GM12865 (cell line): ENCODE data around the gene APOBEC3F.
A peak's percentile ranks its signal among the peaks of the same experiment; 100 is the strongest.

ENCODE experiments used
- DNase-seq: peaks from one replicate; pipeline ENCODE4 v3.0.0; 2010; ENCODE audit warnings: low read depth
- H3K4me3 ChIP-seq: 2 replicates; pipeline ENCODE4 v1.5.1; 2011; ENCODE audit warnings: mild to moderate bottlenecking, low read depth, low read length, control low read depth
- TF ChIP-seq, protein P1 (sequence below): IDR thresholded peaks from 2 replicates; pipeline ENCODE4 v1.5.1; 2011; ENCODE audit warnings: low read length, control low read depth, low read depth, inconsistent platforms; ENCODE audit not compliant: insufficient read depth; ENCODE audit errors: missing control alignments

The APOBEC3F gene

GRCh38 chr22:39021552-39022250, 19.0 kb upstream of the APOBEC3F start:
- peak overlapping the region; percentile 74 for H3K4me3 ChIP-seq
- TF ChIP-seq, protein P1, sequence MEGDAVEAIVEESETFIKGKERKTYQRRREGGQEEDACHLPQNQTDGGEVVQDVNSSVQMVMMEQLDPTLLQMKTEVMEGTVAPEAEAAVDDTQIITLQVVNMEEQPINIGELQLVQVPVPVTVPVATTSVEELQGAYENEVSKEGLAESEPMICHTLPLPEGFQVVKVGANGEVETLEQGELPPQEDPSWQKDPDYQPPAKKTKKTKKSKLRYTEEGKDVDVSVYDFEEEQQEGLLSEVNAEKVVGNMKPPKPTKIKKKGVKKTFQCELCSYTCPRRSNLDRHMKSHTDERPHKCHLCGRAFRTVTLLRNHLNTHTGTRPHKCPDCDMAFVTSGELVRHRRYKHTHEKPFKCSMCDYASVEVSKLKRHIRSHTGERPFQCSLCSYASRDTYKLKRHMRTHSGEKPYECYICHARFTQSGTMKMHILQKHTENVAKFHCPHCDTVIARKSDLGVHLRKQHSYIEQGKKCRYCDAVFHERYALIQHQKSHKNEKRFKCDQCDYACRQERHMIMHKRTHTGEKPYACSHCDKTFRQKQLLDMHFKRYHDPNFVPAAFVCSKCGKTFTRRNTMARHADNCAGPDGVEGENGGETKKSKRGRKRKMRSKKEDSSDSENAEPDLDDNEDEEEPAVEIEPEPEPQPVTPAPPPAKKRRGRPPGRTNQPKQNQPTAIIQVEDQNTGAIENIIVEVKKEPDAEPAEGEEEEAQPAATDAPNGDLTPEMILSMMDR, result no peak
- no peak for DNase-seq

DNA sequence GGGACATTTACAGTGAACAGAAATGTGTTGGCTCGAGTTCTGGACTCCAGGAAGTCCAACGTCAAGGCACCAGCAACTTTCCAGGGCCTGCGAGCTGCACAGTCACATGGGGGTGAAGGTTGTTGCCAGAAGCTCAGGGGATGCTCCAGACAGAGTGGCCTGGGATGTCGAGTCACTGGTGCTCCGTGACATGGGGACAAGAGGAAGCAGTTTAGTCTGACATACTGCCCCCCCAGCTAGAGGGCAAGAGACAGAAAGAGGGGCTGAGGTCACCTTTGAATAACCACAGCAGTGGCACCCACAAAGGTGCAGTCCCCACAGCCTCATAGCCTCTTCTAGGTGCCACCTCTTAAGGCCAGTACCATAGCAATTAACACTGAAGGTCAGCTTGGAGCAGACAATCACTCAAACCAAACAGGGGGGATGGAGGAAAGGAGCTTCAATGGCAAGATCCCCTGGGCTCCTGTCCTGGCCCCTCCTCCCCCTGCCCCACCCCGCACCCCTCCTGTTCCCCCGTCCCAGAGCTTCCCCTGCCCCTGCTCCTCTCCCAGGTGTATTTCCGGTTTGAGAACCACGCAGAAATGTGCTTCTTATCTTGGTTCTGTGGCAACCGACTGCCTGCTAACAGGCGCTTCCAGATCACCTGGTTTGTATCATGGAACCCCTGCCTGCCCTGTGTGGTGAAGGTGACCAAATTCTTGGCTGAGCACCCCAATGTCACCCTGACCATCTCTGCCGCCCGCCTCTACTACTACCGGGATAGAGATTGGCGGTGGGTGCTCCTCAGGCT, 15.9 kb upstream of the APOBEC3F start:
- no peak for DNase-seq
- TF ChIP-seq, protein P1, result no peak
- H3K4me3 ChIP-seq, result no peak overlapping the region

- no peak for DNase-seq
- no peak overlapping the region for H3K4me3 ChIP-seq
- TF ChIP-seq, protein P1, result no peak
Measured at GRCh38 chr22:39026509-39027150, 14.0 kb upstream of the APOBEC3F start.

GRCh38 chr22:39027717-39028116, 12.9 kb upstream of the APOBEC3F start:
- no peak for DNase-seq
- H3K4me3 ChIP-seq, result no peak overlapping the region
- TF ChIP-seq, protein P1, result no peak

GRCh38 chr22:39028281-39028680, 12.4 kb upstream of the APOBEC3F start:
- no peak overlapping the region for H3K4me3 ChIP-seq
- TF ChIP-seq, protein P1, result no peak
- DNase-seq, result no peak

DNA sequence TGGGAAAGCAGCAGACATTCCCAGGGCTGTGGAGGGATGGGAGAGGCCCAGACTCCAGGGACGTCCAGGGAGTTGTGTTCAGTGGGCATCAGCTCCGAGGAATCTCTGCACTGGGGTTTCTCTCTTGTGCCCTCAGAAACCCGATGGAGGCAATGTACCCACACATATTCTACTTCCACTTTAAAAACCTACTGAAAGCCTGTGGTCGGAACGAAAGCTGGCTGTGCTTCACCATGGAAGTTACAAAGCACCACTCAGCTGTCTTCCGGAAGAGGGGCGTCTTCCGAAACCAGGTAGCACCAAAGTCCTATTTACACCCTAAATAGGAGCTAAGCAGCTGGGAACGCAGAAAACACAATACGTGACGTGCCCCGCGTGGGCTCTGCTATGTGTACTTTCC, 11.4 kb upstream of the APOBEC3F start:
- no peak overlapping the region for H3K4me3 ChIP-seq
- no peak for DNase-seq
- TF ChIP-seq, protein P1, result no peak
